Stomach (tissue), 4 donors: ENCODE data around the gene UBE2M.

Source experiments
- POLR2A ChIP-seq, 4 donors: fragments of 450-650 bp; IDR thresholded peaks; one replicate each; pipeline ENCODE4 v1.6.1; 2016; ENCODE audit warnings: antibody characterized with exemption in 4 of 4, control low read depth in 2 of 4, mild to moderate bottlenecking in 1 of 4, moderate library complexity in 1 of 4
- POLR2AphosphoS5 ChIP-seq, 3 donors: sonication (generic); formaldehyde crosslinking; IDR thresholded peaks; one replicate each; pipeline ENCODE4 v1.6.1; 2016; ENCODE audit warnings: antibody characterized with exemption in 3 of 3
- TF ChIP-seq, protein P1 (sequence below), 7 experiments: fragments of 450-650 bp in 4 of 7; fragments of 200-600 bp in 3 of 7; sonication (generic) in 3 of 7; IDR thresholded peaks; one replicate each; pipeline ENCODE4 v1.5.1; 2016 to 2019; ENCODE audit warnings: antibody characterized with exemption in 7 of 7, control low read depth in 2 of 7, mild to moderate bottlenecking in 1 of 7

DNA sequence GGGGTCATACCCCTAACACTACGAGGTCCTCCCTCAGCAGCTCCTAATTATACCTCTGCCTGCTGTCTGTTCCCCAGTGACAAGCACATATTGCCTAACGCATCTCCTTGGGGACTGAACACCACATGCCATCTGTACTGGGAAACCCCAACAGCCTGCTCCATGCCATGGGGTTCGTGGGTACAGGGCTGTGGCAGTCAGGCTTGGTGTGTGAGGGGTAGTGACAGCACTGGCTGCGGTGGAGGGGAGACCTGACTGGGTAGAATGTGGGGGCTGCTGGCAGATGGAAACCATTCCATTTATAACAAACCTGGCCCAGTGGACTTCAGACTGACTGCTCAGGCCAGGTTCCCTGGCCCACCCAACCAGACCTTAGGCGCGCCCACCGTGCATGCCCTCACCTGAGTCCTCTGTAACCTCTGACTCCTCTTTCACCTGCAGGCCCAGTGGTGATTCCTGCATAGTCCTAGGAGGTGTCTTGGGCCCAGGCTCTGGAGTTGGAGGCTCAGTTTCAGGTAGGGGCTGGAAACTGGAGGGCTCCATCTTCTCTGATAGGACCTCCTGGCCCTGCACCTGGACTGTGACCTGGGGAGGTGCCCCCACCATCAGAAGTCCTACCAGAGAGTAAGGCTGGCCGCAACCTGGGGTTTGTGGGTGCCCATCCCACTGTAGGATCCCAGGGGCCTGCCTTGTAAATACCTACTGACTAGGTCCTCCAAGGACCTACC is 11.7 kb upstream of the UBE2M start:
- TF ChIP-seq, protein P1, sequence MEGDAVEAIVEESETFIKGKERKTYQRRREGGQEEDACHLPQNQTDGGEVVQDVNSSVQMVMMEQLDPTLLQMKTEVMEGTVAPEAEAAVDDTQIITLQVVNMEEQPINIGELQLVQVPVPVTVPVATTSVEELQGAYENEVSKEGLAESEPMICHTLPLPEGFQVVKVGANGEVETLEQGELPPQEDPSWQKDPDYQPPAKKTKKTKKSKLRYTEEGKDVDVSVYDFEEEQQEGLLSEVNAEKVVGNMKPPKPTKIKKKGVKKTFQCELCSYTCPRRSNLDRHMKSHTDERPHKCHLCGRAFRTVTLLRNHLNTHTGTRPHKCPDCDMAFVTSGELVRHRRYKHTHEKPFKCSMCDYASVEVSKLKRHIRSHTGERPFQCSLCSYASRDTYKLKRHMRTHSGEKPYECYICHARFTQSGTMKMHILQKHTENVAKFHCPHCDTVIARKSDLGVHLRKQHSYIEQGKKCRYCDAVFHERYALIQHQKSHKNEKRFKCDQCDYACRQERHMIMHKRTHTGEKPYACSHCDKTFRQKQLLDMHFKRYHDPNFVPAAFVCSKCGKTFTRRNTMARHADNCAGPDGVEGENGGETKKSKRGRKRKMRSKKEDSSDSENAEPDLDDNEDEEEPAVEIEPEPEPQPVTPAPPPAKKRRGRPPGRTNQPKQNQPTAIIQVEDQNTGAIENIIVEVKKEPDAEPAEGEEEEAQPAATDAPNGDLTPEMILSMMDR (IDR thresholded peaks at IDR 0.05), result no peak
- TF ChIP-seq POLR2AphosphoS5 (IDR thresholded peaks at IDR 0.05), result no peak
- TF ChIP-seq POLR2A (IDR thresholded peaks at IDR 0.05), result no peak
